Fibroblast of villous mesenchyme (primary cell): Measurements from ENCODE around the gene LRRC4. TPM values are rescaled to one million over a fixed set of nuclear protein-coding genes. Genes with fewer than 3 reads are reported as not detected.
A peak's percentile ranks its signal among the peaks of the same experiment; 100 is the strongest.

Source experiments
- DNase-seq: peaks from one replicate; pipeline ENCODE4 v3.0.0-alpha.2; 2010; ENCODE audit warnings: low read depth
- H3K4me3 ChIP-seq: 2 replicates; pipeline ENCODE4 v1.5.1; 2011; ENCODE audit warnings: low read depth, mild to moderate bottlenecking, low read length
- total RNA-seq: library from RNA; depleted of rRNA; stranded (reverse); fragments of >200 nt; gene quantifications from 2 replicates; pipeline ENCODE4 v1.2.3, GENCODE V29; 2012
- TF ChIP-seq, protein P1 (sequence below): IDR thresholded peaks from 2 replicates; pipeline ENCODE4 v1.5.1; 2012; ENCODE audit warnings: low read depth, mild to moderate bottlenecking, low read length; ENCODE audit not compliant: insufficient read depth

LRRC4 gene
- total RNA-seq, 1 donor: under 0.01 TPM

DNA sequence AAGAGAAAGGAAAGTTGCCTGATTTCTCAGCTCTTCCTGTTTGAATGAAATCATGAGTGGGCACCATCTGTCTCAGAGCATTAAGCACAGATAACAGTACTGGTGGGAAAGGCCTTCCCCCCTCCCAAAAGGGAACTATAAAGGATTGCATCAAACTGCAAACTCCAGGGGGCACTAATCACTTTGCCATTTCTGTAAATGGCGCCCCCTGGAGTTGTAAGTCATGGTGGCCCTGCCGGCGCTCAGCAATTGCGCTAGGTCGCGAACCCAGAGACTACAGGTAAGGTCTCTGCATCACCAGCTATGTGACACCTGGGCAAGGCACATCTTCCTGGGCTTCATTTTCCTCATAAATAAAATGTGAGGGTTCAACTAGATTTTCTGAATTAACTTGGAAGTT is 11.1 kb downstream of the LRRC4 start:
- TF ChIP-seq, protein P1, sequence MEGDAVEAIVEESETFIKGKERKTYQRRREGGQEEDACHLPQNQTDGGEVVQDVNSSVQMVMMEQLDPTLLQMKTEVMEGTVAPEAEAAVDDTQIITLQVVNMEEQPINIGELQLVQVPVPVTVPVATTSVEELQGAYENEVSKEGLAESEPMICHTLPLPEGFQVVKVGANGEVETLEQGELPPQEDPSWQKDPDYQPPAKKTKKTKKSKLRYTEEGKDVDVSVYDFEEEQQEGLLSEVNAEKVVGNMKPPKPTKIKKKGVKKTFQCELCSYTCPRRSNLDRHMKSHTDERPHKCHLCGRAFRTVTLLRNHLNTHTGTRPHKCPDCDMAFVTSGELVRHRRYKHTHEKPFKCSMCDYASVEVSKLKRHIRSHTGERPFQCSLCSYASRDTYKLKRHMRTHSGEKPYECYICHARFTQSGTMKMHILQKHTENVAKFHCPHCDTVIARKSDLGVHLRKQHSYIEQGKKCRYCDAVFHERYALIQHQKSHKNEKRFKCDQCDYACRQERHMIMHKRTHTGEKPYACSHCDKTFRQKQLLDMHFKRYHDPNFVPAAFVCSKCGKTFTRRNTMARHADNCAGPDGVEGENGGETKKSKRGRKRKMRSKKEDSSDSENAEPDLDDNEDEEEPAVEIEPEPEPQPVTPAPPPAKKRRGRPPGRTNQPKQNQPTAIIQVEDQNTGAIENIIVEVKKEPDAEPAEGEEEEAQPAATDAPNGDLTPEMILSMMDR: peak; percentile 33

DNA sequence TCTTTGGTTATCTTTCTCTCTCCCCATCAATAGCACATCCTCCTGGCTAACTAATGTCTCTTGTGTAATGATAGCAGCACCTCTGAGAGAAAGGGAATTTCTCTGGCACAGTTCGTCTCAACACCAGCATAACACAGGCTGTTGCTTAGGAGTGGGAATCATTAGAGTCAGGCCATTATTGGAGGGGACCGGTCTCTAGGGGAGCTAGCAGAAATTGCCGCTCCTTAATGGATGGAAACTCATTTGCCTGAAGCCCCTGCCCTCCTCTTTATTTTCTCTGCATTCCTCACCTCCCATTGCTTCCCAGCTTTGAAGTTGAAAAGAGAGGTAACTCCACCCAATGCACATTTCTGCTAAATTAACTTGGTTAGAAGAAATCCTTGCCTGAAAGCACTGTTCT is 11.9 kb downstream of the LRRC4 start:
- no peak for DNase-seq
- TF ChIP-seq, protein P1: no peak

More for the DNA sequence above, 11.1 kb downstream of the LRRC4 start:
- H3K4me3 ChIP-seq: no peak overlapping the region
- DNase-seq: no peak

DNA sequence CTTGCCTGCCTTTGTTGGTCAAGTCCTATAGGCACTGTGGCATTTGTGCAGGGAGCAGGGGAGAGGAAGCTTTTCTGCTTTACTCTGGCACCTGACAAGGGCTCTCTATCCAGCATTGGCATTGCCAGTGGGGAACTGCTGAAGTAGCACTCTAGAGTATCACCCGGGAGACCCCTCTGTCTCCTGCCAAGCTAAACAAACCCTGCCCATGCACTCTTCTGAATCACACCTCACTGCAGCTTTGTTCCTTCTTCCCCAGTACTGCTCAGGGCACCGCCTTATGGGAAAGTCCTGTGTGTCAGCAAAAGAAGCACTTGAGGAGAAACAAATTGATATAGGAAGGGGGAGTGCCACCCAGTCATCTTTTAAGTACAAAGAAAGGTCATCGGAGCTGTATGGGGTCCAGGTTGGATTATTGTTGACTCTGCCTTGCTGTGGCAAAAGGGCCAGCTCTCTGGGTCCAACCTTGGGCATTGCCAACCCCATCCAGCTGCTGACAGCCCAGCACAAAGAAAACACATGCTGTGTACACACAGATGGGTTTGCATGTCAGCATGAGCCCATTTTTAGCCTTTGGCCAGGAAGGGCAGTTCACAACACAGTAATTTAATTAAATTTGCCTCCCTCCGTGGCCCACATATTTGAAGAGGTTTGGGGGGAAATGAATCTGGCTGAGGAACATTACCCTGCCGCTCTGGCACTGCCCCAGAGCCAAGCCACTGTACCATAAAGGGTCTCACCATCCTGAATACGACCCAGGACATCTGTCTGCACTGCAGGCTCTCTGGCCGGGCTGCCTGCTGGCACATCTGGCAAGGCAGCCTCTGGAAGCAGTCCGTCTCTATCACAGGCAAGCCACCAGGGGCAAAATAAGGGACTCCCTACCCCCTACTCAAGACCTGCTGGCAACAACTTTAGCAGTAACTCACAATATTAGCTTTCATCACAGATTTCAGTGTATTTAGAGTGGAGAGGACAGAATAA is 13.1 kb downstream of the LRRC4 start:
- DNase-seq: no peak
- TF ChIP-seq, protein P1: no peak
- H3K4me3 ChIP-seq: no peak overlapping the region

More for the DNA sequence above, 11.9 kb downstream of the LRRC4 start:
- no peak overlapping the region for H3K4me3 ChIP-seq

DNA sequence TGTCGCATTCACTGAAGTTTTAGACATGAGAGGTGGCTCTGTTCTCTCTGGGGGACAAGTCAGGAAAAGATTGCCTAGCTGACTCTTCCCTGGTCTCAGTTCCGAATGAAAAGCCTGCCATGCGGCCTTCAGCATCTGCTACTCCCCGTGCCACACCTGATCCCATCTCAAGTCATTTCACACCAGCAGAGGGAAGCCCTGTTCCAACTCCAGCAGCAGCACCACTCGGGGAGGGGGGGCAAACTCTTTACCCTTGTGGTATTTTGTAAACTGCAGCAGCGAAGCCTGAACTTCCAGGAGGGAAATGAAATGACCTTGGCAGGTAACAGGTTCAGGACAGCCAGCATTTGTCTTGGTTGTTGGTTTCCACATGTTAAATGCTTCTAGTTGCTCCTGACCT is 13.8 kb downstream of the LRRC4 start:
- no peak overlapping the region for H3K4me3 ChIP-seq
- no peak for DNase-seq
- TF ChIP-seq, protein P1: no peak

DNA sequence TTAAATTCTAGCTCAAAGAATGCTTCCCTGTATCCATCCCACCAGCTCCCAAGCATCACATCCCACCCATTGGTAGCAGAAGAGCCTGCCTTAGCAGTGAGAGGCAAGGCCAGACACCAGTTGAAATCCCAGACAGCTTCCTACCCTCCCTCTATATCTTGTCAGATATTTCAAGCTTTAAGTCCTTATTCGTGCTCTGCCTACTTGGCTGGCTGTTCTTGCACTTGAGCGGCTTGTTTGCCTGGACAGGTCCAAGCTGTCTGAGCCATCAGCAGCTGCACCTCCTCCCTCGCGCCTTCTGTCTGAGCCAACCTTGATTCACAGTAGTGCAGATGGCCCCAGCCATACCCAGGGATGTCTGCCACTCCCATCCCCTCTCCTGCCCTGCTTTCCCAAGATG is 16.4 kb downstream of the LRRC4 start:
- no peak overlapping the region for H3K4me3 ChIP-seq
- DNase-seq: no peak
- TF ChIP-seq, protein P1: no peak

DNA sequence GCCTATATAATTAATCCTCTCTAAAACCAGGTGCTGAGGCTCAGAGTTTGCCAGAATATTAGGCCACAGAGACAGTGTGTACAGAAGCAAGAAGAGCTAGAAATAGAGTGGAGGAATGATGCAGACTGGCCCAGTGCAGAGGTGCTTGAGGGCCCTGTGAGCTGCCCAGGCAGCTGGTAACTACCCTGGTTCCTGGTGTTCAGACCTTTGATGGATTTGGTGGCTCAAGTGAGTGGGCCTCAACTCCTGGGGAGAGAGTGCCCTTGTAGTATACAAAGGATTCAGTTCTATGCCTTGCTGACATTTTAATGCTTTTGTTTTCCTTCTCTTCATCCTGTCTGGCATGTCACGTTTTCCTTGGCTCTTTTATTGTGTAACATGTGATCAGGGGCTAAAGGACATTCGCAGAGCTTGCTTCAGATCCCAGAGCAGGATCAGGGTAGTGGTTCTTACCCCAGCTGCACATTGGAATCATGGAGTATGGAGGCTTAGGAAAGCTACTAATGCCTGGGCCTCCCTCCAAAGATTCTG is 20.0 kb downstream of the LRRC4 start:
- no peak overlapping the region for H3K4me3 ChIP-seq
- TF ChIP-seq, protein P1: no peak
- DNase-seq: peak; percentile 64
